Measurements from ENCODE around the gene PRDM16. TPM values are rescaled to one million over a fixed set of nuclear protein-coding genes. Genes with fewer than 3 reads are reported as not detected.
A peak's percentile ranks its signal among the peaks of the same experiment; 100 is the strongest.

The PRDM16 gene
- total and polyA plus RNA-seq, 4 donors = 0.05 to 0.67 (median 0.19) TPM

DNA sequence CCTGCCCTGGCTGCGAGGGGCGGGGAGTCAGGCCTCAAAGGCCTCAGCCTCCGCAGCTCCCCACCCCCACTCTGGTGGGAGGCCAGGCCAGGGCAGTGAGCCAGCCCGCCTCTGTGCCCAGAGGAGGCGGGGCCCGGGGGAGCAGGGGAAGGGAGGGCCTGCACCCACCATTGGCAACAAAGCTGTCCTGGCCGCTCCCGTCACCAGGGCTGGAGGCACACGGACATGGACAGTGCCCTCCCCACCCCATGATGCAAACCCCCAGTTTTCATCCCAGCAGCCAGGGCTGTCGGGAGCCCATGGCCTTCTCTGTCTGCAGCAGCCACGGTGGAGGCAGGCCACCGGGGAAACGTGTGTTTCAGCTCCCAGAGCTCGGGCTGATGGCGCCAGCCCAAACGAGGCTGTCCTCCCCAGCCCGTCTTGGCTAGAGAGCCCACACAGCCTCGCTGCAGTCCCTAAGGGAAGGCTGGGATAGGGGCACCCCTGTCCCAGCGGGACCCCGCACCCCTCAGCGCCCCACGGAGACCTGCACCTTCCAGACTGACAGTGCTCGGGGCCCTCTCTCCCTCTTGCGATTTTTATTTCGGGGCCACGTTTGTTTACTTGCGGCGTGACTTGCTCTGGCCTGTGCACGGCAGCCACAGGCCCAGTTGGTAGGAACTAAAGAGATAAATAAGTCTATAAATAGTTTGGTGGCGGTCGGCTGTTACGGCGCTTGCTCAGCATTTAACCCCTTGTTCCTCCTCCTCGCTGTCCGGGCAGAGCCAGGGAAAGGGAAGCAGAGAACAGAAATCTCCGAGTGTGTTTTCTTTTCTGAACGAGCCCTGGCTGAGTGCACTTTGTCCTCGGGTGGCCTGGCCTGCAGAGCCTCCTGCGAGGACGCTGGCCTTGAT is 101.8 kb downstream of the PRDM16 start:
- peak overlapping the region in 1 of 2 donors; percentile 49 for H3K9ac ChIP-seq (ENCODE audit: low read depth in 1 of 2, low read length in 2 of 2)
- H3K36me3 ChIP-seq (ENCODE audit: control insufficient read depth in 4 of 4, insufficient read depth in 3 of 4, low read depth in 1 of 4, low read length in 3 of 4) = no peaks in the 10 kb centered on the region
- H3K27ac ChIP-seq (ENCODE audit: low read depth in 1 of 2, low read length in 2 of 2) = peak overlapping the region; percentile 88 to 89
- WGBS = 2% methylated on average over 40 of the region's 40 CpGs
- peak; percentile 25 to 55 for TF ChIP-seq HNF4A (conservative IDR thresholded peaks at IDR 0.05)
- TF ChIP-seq GABPA (IDR thresholded peaks at IDR 0.05 in 1 of 2, conservative IDR thresholded peaks at IDR 0.05 in 1 of 2) = no peak
- peak; percentile 43 for TF ChIP-seq SP1 (IDR thresholded peaks at IDR 0.05)
- peak in 1 of 2 donors; percentile 45 for TF ChIP-seq RXRA (IDR thresholded peaks at IDR 0.05)
- peak; percentile 68 for TF ChIP-seq YY1 (IDR thresholded peaks at IDR 0.05)
- TF ChIP-seq RAD21 (IDR thresholded peaks at IDR 0.05) = no peak
- TF ChIP-seq NR2F2 (IDR thresholded peaks at IDR 0.05) = peak; percentile 47
- H3K4me1 ChIP-seq (ENCODE audit: control insufficient read depth in 4 of 4, insufficient read depth in 4 of 4, low read length in 3 of 4) = peaks cover 6 to 27% (median 22%) of the 10 kb centered on the region in 4 donors
- H3K4me3 ChIP-seq (ENCODE audit: low read depth in 1 of 3, low read length in 3 of 3) = peak overlapping the region; percentile 6 to 48 (median 21)
- no peaks in the 10 kb centered on the region for H3K27me3 ChIP-seq (ENCODE audit: control insufficient read depth in 4 of 4, insufficient read depth in 4 of 4, low read length in 3 of 4)
- DNase-seq (ENCODE audit: low spot score) = peak; percentile 59
- no peaks in the 10 kb centered on the region for H3K9me3 ChIP-seq (ENCODE audit: control insufficient read depth in 4 of 4, low read length in 3 of 4)

DNA sequence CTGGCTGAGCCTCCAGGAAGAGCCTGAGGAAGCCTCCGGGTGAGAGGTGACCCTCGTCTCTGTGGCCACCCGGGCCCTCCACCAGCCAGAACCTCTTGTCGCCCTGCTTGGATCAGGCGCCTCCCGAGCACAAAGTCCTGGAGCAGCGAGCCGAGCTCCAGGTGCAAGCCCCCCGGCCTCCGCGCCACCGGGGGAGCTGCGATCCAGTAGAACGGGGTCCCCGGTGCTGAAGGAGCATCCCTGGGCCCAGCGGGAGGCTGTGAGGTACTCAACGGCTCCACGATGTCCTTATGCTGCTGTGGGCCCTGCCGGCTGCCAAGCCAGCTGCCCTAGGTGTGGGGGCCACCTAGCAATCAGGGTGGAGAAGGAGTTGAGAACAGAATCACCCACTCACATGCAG is 102.8 kb downstream of the PRDM16 start:
- no peak overlapping the region for H3K27ac ChIP-seq (ENCODE audit: low read depth in 1 of 2, low read length in 2 of 2)
- H3K27me3 ChIP-seq (ENCODE audit: control insufficient read depth in 4 of 4, insufficient read depth in 4 of 4, low read length in 3 of 4) = no peaks in the 10 kb centered on the region
- no peak overlapping the region for H3K9ac ChIP-seq (ENCODE audit: low read depth in 1 of 2, low read length in 2 of 2)
- no peak overlapping the region for H3K4me3 ChIP-seq (ENCODE audit: low read depth in 1 of 3, low read length in 3 of 3)
- no peak for DNase-seq (ENCODE audit: low spot score)
- H3K4me1 ChIP-seq (ENCODE audit: control insufficient read depth in 4 of 4, insufficient read depth in 4 of 4, low read length in 3 of 4) = peaks cover 6 to 27% (median 22%) of the 10 kb centered on the region in 4 donors
- TF ChIP-seq, protein P1, sequence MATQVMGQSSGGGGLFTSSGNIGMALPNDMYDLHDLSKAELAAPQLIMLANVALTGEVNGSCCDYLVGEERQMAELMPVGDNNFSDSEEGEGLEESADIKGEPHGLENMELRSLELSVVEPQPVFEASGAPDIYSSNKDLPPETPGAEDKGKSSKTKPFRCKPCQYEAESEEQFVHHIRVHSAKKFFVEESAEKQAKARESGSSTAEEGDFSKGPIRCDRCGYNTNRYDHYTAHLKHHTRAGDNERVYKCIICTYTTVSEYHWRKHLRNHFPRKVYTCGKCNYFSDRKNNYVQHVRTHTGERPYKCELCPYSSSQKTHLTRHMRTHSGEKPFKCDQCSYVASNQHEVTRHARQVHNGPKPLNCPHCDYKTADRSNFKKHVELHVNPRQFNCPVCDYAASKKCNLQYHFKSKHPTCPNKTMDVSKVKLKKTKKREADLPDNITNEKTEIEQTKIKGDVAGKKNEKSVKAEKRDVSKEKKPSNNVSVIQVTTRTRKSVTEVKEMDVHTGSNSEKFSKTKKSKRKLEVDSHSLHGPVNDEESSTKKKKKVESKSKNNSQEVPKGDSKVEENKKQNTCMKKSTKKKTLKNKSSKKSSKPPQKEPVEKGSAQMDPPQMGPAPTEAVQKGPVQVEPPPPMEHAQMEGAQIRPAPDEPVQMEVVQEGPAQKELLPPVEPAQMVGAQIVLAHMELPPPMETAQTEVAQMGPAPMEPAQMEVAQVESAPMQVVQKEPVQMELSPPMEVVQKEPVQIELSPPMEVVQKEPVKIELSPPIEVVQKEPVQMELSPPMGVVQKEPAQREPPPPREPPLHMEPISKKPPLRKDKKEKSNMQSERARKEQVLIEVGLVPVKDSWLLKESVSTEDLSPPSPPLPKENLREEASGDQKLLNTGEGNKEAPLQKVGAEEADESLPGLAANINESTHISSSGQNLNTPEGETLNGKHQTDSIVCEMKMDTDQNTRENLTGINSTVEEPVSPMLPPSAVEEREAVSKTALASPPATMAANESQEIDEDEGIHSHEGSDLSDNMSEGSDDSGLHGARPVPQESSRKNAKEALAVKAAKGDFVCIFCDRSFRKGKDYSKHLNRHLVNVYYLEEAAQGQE (IDR thresholded peaks at IDR 0.05) = no peak
- TF ChIP-seq TAF1 (conservative IDR thresholded peaks at IDR 0.05) (no peak), HNF4A (conservative IDR thresholded peaks at IDR 0.05) (no peak)
- TF ChIP-seq, protein P2, sequence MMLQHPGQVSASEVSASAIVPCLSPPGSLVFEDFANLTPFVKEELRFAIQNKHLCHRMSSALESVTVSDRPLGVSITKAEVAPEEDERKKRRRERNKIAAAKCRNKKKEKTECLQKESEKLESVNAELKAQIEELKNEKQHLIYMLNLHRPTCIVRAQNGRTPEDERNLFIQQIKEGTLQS (IDR thresholded peaks at IDR 0.05) = no peak
- no peaks in the 10 kb centered on the region for H3K36me3 ChIP-seq (ENCODE audit: control insufficient read depth in 4 of 4, insufficient read depth in 3 of 4, low read depth in 1 of 4, low read length in 3 of 4)
- 88% methylated on average over 19 of the region's 19 CpGs for WGBS
- H3K9me3 ChIP-seq (ENCODE audit: control insufficient read depth in 4 of 4, low read length in 3 of 4) = no peaks in the 10 kb centered on the region

DNA sequence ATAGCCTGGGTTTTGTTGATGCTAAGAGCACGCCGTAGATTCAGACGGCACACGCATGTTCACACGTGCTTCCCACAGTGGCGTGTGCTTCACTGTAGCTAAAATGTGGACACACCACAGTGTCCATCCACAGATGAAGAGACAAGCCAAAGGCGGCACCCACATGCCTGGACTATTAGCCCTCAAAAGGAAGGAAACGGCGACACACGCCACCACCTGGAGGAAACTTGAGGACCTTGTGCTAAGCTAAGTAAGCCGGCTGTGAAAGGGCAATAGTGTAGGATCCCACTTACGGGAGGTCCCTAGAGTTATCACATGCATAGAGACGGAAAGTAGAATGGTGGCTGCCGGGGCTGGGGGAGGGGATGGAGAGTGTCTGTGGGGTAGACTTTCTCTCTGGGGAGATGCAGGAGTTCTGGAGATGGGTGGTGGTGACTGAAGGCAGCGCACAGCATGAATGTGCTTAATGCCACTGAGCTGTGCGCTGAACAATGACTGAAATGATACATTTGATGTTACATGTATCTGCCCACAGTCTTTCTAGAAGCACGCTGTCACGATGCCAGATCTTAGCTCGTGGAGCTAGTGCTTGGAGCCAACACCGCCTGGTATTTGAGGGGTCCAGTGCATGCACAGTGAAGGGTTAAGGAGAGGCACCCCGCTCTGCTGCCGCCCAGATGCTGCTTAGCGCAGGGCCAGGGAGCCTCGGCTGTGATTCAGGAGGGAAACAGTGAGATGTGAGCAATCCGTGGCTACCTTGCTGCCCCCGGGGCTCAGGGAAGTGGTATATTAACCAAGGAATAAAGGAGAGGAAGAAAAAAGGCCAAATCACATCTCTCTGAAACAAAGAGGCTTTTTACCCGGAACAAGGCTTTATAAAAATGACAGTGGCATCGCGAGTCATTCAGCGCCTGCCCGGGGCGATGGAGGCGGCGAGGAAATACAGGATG is 103.7 kb downstream of the PRDM16 start:
- WGBS = 88% methylated on average over 34 of the region's 34 CpGs
- Histone ChIP-seq H3K4me3 (ENCODE audit: low read depth in 1 of 3, low read length in 3 of 3) (no peak overlapping the region), H3K27me3 (ENCODE audit: control insufficient read depth in 4 of 4, insufficient read depth in 4 of 4, low read length in 3 of 4) (no peaks in the 10 kb centered on the region), H3K36me3 (ENCODE audit: control insufficient read depth in 4 of 4, insufficient read depth in 3 of 4, low read depth in 1 of 4, low read length in 3 of 4) (no peaks in the 10 kb centered on the region), H3K27ac (ENCODE audit: low read depth in 1 of 2, low read length in 2 of 2) (no peak overlapping the region), H3K4me1 (ENCODE audit: control insufficient read depth in 4 of 4, insufficient read depth in 4 of 4, low read length in 3 of 4) (peaks cover 6 to 27% (median 22%) of the 10 kb centered on the region in 4 donors), H3K9me3 (ENCODE audit: control insufficient read depth in 4 of 4, low read length in 3 of 4) (no peaks in the 10 kb centered on the region), H3K9ac (ENCODE audit: low read depth in 1 of 2, low read length in 2 of 2) (no peak overlapping the region)
- DNase-seq (ENCODE audit: low spot score) = no peak
- TF ChIP-seq HNF4A (conservative IDR thresholded peaks at IDR 0.05) (no peak), NR2F2 (IDR thresholded peaks at IDR 0.05) (no peak), FOXA1 (IDR thresholded peaks at IDR 0.05) (no peak), GABPA (IDR thresholded peaks at IDR 0.05 in 1 of 2, conservative IDR thresholded peaks at IDR 0.05 in 1 of 2) (no peak), HNF4G (IDR thresholded peaks at IDR 0.05) (no peak), FOXA2 (IDR thresholded peaks at IDR 0.05) (no peak), SP1 (IDR thresholded peaks at IDR 0.05) (no peak)
- TF ChIP-seq, protein P2 (IDR thresholded peaks at IDR 0.05) = no peak
- TF ChIP-seq, protein P3, sequence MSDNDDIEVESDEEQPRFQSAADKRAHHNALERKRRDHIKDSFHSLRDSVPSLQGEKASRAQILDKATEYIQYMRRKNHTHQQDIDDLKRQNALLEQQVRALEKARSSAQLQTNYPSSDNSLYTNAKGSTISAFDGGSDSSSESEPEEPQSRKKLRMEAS (IDR thresholded peaks at IDR 0.05) = no peak
